WERI-Rb-1 (cell line): ENCODE measurements around the gene LANCL3.

ENCODE experiments used
- DNase-seq: peaks from one replicate; pipeline ENCODE4 v3.0.0-alpha.2; 2020
- H3K27ac ChIP-seq: fragments of 250-450 bp; sonication (Bioruptor Pico); 2 replicates; pipeline ENCODE4 v1.5.1; 2020; ENCODE audit warnings: mild to moderate bottlenecking, moderate library complexity
- H3K27me3 ChIP-seq: fragments of 250-450 bp; sonication (Bioruptor Pico); 2 replicates; pipeline ENCODE4 v1.5.1; 2021; ENCODE audit warnings: mild to moderate bottlenecking, low read depth, moderate library complexity; ENCODE audit not compliant: insufficient read depth, severe bottlenecking
- H3K36me3 ChIP-seq: fragments of 250-450 bp; sonication (Bioruptor Pico); 2 replicates; pipeline ENCODE4 v1.5.1; 2020; ENCODE audit warnings: mild to moderate bottlenecking, moderate library complexity
- H3K4me3 ChIP-seq: 2 replicates; pipeline ENCODE4 v1.5.1; 2011; ENCODE audit warnings: low read depth, mild to moderate bottlenecking, control low read depth, low read length
- H3K9me3 ChIP-seq: fragments of 250-450 bp; sonication (Bioruptor Pico); 2 replicates; pipeline ENCODE4 v1.5.1; 2021; ENCODE audit warnings: mild to moderate bottlenecking, moderate library complexity; ENCODE audit not compliant: severe bottlenecking
- CTCF ChIP-seq: IDR thresholded peaks from 2 replicates; pipeline ENCODE4 v1.5.1; 2011; ENCODE audit warnings: low read depth, mild to moderate bottlenecking, control low read depth, inconsistent platforms, low read length

The LANCL3 gene

DNA sequence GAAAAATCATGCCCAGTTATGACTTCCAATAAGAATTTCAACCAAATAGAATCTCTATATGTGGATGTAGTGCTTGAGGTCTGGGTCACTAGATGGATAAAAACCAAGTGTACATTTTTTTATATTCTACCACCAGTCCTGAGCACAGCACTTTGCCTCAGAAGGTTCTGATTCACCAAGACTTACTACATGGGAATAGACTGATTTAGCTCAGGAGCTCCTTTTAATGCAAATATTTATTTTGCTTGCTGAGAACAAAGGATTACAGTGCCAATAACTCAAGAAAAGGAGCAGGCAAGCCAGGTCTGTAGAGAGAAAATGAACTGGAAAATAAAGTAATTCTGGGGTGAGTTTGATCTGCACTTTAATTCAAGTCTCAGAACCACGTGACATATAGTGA, 107.8 kb downstream of the LANCL3 start:
- Histone ChIP-seq H3K4me3 (no peak overlapping the region), H3K36me3 (no peaks in the 10 kb centered on the region), H3K27me3 (no peaks in the 10 kb centered on the region), H3K9me3 (no peaks in the 10 kb centered on the region), H3K27ac (no peak overlapping the region)
- DNase-seq, result no peak
- TF ChIP-seq CTCF, result no peak

DNA sequence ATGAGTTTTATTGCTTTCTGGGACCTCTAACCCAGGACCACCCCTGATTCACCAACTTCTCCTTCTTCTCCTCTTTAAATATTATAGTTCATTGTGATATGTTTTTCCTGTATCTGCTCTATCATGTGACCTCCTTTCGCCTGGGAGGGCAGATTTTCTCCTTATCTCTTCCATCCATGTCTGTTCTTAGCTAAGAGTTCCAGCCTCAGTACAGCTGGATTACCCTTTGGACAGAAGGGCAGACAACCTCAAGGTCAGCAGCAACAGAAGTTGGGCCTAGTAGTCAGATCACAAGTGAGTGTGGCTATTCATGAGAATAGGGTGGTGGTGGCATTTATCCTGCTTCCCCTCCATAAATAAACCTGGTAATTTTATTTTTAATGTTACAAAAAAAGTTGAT, 108.4 kb downstream of the LANCL3 start:
- Histone ChIP-seq H3K27me3 (no peaks in the 10 kb centered on the region), H3K27ac (no peak overlapping the region), H3K9me3 (no peaks in the 10 kb centered on the region), H3K36me3 (no peaks in the 10 kb centered on the region), H3K4me3 (no peak overlapping the region)
- no peak for DNase-seq
- no peak for TF ChIP-seq CTCF

DNA sequence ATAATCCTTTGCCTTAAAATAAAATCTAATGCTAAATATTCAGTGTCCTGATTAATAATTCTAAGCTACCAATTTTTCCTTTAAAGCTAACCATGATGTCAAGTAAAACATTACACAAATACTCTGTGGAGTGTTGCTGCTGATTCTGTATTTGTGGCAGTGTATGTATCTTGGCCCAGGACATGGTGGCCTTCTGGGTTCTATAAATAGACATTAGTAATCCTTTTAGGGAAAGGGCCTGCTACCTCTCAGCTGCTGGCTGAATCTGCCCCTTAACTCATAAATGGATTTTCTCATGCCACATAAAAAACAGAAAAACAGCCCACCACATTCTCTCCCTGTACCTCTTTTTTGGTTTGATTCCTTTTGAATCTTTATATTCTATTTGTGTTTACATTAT, 113.0 kb downstream of the LANCL3 start:
- H3K4me3 ChIP-seq, result no peak overlapping the region
- no peaks in the 10 kb centered on the region for H3K9me3 ChIP-seq
- peaks cover 7% of the 10 kb centered on the region for H3K27me3 ChIP-seq
- no peak overlapping the region for H3K27ac ChIP-seq
- no peak for DNase-seq
- no peaks in the 10 kb centered on the region for H3K36me3 ChIP-seq
- no peak for TF ChIP-seq CTCF

DNA sequence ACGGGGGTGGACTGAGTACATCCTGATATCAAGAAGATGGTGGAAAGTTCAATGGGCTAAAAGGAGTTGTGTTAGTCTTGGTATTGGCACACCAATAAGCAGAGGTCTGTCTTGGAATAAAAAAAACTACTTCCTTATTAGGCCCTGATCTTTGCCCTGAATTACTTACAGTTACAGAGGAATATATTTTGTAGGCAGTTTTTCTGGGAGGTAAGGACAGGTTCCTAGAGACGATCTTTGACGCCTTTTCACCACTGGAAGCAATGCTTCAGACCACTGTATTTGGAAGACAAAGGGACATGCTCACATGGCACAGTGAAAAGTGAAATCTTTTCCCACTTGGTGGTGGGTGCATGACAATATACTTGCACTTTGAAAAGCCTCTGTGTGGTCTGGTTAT, 113.5 kb downstream of the LANCL3 start:
- Histone ChIP-seq H3K27me3 (peaks cover 8% of the 10 kb centered on the region), H3K9me3 (no peaks in the 10 kb centered on the region), H3K27ac (no peak overlapping the region), H3K4me3 (no peak overlapping the region), H3K36me3 (no peaks in the 10 kb centered on the region)
- DNase-seq, result no peak
- no peak for TF ChIP-seq CTCF

DNA sequence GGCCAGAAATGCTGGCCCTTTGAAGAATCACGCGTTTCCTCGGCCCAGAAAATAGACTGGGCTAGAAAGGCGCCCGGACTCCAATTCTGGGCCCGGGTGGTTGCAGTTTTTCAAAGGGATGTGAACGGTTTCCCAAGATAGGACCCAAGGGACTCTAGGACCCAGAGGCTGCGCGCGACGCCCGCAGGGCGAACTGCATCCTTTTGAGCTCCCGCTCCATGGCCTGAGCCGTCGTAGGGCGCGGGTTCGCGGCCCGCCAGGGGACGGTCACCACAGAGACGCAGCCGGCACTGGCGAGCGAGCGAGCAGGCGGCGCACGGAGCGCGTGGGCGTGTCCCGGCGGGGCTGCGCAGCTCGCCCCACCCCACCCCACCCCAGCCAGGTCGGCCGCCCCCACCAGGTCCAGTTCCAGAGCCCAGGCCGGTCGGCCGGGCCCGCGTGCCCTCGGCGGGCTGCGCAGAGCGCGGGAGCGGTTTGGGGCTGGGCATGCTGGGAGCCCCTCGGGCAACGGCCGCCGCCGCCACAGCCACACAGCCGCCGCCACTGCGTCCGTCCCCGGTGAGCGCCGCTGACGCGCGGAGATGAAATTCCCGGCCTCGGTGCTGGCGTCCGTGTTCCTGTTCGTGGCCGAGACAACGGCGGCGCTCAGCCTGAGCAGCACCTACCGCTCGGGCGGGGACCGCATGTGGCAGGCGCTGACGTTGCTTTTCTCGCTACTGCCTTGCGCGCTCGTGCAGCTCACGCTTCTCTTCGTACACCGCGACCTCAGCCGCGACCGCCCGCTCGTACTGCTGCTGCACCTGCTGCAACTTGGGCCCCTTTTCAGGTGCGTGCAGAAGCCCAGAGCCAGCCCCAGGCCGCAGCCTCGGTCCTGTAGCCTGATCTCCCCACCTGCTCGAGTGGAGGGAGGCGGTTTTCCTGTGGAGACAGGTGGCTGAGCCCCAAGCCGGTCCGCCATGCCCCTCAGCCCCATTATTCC, 114.2 kb downstream of the LANCL3 start, which contains the start of gene XK:
TSS of gene XK (plus strand) at position 411 of the 979 bp plus-strand sequence. CDS start at position 582, 171 bp downstream.
- Histone ChIP-seq H3K4me3 (no peak within 1 kb of the TSS), H3K9me3 (no peaks in the 10 kb centered on the region), H3K27me3 (peaks cover 8% of the 10 kb centered on the region), H3K36me3 (no peaks in the 10 kb centered on the region), H3K27ac (no peak within 1 kb of the TSS)
- TF ChIP-seq CTCF, result no peak
- DNase-seq, result no peak
